Fibroblast of skin of right biceps (primary cell): ENCODE data around the gene IGSF5.
A peak's percentile ranks its signal among the peaks of the same experiment; 100 is the strongest.
"Not testable (repeated sequence)": the region's sequence is repeated elsewhere in the genome, so short reads cannot be mapped to it uniquely, and the experiment has no call there.

Experiments used
- DNase-seq: peaks from one replicate; pipeline ENCODE4 v3.0.0-alpha.2; 2013

The IGSF5 gene

GRCh38 chr21:39744883-39745282, at the start of gene IGSF5:
Gene IGSF5 (plus strand): TSS chr21:39745183. CDS start chr21:39745510, 327 bp downstream.
- not testable (repeated sequence) for DNase-seq

DNA sequence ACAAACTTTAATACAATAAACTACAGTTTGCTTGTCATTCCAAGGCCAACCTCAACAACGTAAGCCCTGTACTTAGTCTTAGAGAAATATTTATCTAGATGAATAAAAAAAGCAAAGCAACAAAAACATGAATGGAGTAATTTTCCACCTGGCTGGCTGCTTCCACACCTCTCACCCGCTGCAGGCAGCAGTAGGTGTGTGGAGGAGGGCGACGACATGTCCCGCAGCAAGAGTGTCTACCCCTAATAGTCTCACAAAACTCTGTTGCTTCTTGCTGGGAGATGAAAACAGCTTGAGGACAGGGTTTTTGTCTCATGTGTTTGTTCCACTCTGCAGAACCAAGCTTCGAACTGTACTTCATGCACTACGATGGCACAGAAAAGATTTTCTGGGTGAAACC, 48.8 kb upstream of the IGSF5 start:
- DNase-seq = no peak

- no peak for DNase-seq
Measured at GRCh38 chr21:39696618-39697017, 48.4 kb upstream of the IGSF5 start.

DNA sequence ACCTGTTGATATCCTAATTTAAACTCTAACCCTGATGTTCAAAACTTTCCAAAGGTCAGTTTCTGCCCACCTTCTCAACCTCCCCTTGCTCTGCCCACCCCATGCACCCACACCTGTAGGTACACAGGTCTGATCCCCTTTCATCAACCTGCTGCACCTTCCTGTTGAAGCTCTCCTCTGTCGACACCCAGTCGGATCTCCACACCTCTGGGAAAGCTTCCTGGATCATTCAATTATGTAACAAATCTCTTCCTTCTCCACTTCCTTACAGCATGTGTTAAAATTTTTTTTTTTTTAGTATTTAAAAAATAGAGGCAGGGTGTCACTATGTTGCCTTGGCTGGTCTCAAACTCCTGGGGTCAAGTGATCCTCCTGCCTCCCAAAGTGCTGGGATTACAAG, 44.7 kb upstream of the IGSF5 start:
- DNase-seq = no peak

GRCh38 chr21:39703578-39703977, 41.4 kb upstream of the IGSF5 start:
- no peak for DNase-seq

GRCh38 chr21:39705849-39706248, 39.1 kb upstream of the IGSF5 start:
- peak; percentile 30 for DNase-seq

DNA sequence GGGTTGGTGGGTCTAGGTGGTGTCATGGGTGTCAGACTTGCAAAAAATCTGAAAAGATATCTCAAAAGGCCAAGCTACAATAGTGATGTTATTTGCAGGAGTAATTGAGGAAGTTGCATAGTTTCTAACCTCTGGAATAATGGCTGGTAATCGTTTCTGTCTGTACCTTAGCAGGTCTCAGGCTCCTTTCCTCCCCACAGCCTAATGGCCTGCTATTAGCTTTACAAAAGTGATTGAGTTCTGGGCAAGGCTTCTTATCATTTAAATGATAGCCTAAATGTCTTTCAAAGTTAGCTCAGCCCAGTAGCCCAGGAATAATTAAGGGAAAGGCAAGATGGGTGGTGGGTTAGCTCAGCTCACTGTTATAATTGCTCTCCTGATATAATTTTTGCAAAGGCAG, 37.7 kb upstream of the IGSF5 start:
- DNase-seq = no peak

DNA sequence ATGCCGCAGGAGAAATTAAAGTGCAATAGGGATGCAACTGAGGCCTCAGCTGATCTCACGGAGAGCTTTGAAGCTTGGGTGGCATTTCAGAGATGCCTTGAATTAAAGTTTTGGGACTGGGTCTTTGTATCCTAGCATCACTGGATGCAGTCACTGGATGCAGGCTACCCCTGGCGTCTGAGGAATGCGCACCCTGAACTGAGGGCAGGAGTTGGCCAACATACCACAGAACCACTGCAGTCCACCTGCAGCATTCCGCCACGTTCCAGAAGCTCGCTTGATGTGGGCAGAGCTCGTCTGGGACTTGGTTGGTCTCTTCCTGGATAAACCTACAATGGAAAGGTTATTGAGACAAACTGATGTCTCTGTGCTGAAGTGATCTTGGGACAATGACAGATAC, 34.1 kb upstream of the IGSF5 start:
- DNase-seq = no peak

GRCh38 chr21:39712273-39712672, 32.7 kb upstream of the IGSF5 start:
- DNase-seq = no peak

- no peak for DNase-seq
Measured at GRCh38 chr21:39712976-39713375, 32.0 kb upstream of the IGSF5 start.

GRCh38 chr21:39713905-39714304, 31.1 kb upstream of the IGSF5 start:
- no peak for DNase-seq

DNA sequence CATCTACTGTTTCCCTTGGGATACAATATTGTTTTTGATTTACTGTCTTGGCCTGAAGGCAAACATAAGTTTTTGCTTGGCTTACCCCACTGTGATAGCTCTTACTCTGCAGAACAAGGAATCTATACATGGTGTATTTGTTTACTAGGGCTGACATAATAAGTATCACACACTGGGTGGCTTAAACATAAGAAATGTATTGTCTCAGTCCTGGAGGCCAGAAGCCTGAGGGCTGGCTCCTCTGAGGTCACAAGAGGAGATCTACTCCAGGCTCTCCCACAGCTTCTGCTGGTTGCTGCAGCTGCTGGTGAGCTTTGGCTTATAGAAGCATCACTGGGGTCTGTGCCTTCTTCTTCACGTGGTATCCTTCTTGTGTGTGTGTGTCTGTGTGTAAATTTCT, 30.7 kb upstream of the IGSF5 start:
- no peak for DNase-seq

- DNase-seq = peak; percentile 45
Measured at GRCh38 chr21:39715804-39716397, 29.1 kb upstream of the IGSF5 start.

GRCh38 chr21:39720126-39720778, 24.7 kb upstream of the IGSF5 start:
- no peak for DNase-seq

DNA sequence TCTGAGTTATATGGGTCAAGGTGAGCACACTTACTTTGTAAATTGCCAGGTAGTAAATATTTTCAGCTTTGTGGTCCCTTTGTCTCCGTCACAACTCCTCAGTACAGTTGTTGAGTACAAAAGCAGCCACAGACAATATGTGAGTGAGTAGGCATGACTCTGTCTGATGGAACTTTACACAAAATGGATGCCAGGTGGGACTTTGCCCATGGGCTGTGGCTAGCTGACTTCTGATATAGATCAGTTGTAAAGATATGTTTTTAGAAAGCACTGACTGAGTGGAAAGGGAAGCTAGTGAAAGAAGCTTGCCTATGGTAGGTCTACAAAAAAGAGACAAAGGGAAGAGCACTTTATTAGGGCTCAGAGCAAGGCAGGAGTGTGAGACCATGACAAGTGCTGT, 23.1 kb upstream of the IGSF5 start:
- no peak for DNase-seq

GRCh38 chr21:39724944-39725343, 20.0 kb upstream of the IGSF5 start:
- no peak for DNase-seq

DNA sequence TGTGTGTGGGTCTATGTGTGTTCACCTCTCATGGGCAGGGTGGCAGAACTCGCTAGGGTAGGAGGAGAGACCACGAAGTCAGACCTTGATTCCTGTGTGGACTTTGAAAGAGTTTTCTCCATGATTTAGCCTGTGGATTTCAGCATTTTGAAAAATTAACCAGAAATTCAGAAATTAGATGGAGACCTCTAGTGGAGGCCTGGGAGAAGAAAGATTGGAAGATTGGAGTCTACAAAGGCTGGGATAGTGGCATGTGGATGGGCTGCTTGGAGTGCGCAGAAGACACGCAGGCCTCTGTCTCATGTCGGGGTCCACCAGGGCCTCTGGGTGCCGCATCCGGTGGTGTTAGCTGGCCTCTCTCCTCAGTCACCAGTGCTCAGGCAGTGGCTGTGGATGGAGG, 18.9 kb upstream of the IGSF5 start:
- no peak for DNase-seq

DNA sequence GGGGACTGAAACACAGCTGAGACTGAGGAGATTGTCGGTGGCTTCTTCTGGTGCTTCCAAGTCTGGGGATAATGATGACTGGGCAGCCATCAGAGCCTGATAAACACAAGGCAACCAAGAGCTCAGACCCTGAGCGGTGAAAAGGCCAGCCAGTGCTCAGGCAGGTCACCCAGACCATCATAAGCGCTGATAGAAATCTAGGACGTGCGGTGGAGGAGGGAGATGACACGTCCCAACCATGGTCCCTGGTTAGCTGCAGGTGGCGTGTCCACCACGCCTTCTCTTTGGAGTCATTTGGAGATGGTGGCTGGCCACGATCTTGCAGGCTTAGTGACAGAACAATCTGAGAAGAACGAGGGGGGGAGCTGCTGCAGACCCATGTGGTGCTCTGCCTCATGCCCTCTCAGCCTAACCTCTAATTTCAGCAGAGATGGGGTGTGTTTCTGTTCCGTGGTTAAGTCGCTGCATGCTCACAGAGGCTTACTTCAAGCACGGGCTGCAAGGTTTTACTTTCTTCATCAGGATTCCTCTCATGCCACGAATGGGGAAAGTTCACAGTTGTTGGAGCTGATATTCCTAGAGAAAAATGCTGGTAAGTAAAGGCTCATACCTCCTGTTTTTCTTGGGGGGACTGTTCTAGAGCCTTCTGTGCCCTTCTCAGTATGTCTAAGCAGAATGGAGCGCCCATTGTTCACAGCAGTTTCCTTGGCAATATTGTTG, 17.4 kb upstream of the IGSF5 start:
- DNase-seq = no peak

DNA sequence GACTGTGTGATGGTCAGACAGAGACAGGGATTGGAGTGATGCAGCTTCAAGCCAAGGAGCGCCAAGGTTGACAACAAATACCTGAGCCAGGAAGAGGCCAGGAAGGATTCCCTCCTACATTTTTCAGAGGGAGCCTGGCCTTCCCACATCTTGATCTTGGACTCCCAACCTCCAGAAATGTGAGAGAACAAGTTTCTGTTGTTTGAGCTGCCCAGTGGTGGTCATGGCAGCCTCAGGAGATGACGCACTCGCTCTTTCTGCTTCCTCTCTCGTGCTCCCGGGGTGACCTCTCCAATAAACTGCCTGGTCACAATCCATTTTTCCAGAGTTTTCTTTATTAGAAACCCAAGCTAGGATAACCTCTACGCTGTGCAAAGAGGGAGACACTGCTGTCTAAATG, 16.6 kb upstream of the IGSF5 start:
- no peak for DNase-seq

GRCh38 chr21:39730418-39731157, 14.4 kb upstream of the IGSF5 start:
- DNase-seq = peak; percentile 13

- no peak for DNase-seq
Measured at GRCh38 chr21:39736716-39737115, 8.3 kb upstream of the IGSF5 start.

DNA sequence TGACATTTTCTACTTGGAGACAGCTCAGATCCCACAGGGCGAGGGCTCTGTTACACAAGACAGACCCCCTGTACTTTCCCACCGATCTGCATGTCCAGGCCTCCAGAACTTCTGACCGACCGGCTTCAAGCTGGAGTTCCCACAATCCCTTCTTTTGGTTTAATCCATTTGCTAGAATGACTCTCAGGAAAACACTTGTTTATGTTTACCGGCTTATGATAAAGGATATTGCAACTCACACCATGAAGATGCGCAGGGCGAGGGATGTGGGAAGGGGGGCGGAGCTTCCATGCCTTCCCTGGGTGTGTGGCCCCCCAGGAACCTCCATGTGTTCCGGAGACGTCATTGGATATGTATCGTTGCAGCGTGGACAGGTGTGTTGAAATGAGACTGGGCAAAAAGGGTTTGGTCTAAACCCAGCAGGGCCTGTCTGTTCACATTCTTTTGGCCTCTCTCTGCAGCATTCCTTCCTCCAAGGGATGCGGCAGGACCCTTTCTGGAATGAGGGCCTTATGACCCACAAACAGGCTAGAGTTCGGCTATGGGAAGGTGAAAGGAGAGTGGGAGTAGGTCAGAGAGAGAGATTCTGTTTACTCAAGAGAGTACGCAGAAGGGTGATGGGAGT, 7.5 kb upstream of the IGSF5 start:
- DNase-seq = no peak

DNA sequence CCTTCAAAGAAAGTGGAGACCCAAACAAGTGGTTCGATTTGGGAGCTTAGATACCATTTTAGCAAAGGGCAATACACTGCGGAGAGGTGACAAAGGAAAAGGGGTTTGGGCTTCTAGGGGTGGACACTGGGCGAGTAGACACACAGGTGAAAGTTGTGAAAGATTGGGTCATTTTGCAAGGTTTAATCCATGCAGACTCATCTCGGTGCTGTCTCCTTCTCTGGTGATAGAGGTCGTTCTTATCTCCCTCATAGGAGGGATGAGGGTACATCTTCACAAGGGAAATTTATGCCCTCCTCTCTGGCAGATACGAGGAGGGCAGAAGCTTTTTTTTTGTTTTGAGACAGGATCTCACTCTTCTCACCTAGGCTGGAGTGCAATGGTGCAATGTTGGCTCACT, 6.4 kb upstream of the IGSF5 start:
- no peak for DNase-seq
